A549 (cell line): ENCODE results near the gene ADAM12. TPM values are rescaled to one million over a fixed set of nuclear protein-coding genes. Genes with fewer than 3 reads are reported as not detected.

Source experiments
- BHLHE40 ChIP-seq: IDR thresholded peaks from 2 replicates; pipeline ENCODE4 v1.6.1; 2012; ENCODE audit warnings: low read depth, low read length, inconsistent platforms
- CBX2 ChIP-seq: fragments of 200-600 bp; sonication (generic); IDR thresholded peaks from 2 replicates; pipeline ENCODE4 v1.6.1; 2016; ENCODE audit warnings: low read depth, mild to moderate bottlenecking, borderline replicate concordance
- CEBPB ChIP-seq, 2 experiments: fragments of >200 bp in 1 of 2; sonication (Bioruptor Twin) in 1 of 2; formaldehyde crosslinking in 1 of 2; IDR thresholded peaks; 2 replicates each; pipeline ENCODE4 v1.6.1; 2012 to 2016
- CHD2 ChIP-seq: fragments of 150-350 bp; IDR thresholded peaks from 2 replicates; pipeline ENCODE4 v1.6.1; 2014; ENCODE audit warnings: low read length; ENCODE audit not compliant: partially characterized antibody
- CHD4 ChIP-seq: fragments of 200-600 bp; sonication (generic); IDR thresholded peaks from 2 replicates; pipeline ENCODE4 v1.6.1; 2016; ENCODE audit warnings: antibody characterized with exemption, mild to moderate bottlenecking, borderline replicate concordance
- EHMT2 ChIP-seq: fragments of 200-600 bp; sonication (generic); IDR thresholded peaks from 2 replicates; pipeline ENCODE4 v1.6.1; 2016; ENCODE audit warnings: antibody characterized with exemption, low read depth, mild to moderate bottlenecking, moderate library complexity
- ELK1 ChIP-seq: fragments of 150-350 bp; IDR thresholded peaks from 2 replicates; pipeline ENCODE4 v1.6.1; 2014; ENCODE audit warnings: low read depth, mild to moderate bottlenecking, low read length
- ESRRA ChIP-seq: fragments of 150-350 bp; IDR thresholded peaks from 2 replicates; pipeline ENCODE4 v1.6.1; 2014; ENCODE audit warnings: mild to moderate bottlenecking, low read length, borderline replicate concordance
- FOXS1 ChIP-seq: fragments of 250-450 bp; sonication (Bioruptor Pico); IDR thresholded peaks from 2 replicates; pipeline ENCODE4 v1.5.0; 2020; ENCODE audit warnings: mild to moderate bottlenecking, moderate library complexity
- HOXB5 ChIP-seq: fragments of 250-450 bp; sonication (Bioruptor Pico); IDR thresholded peaks from 2 replicates; pipeline ENCODE4 v1.5.0; 2020; ENCODE audit warnings: mild to moderate bottlenecking, moderate library complexity
- MYC ChIP-seq: IDR thresholded peaks from 2 replicates; pipeline ENCODE4 v1.6.1; 2012; ENCODE audit warnings: mild to moderate bottlenecking, inconsistent platforms, low read length, improper control_type of control experiment, borderline replicate concordance
- PHF8 ChIP-seq: fragments of 200-600 bp; sonication (generic); IDR thresholded peaks from 2 replicates; pipeline ENCODE4 v1.6.1; 2016; ENCODE audit warnings: low read depth, mild to moderate bottlenecking, antibody characterized with exemption, moderate library complexity, borderline replicate concordance
- POLR2A ChIP-seq: IDR thresholded peaks from 2 replicates; pipeline ENCODE4 v1.6.1; 2012; ENCODE audit warnings: mild to moderate bottlenecking, low read length
- POLR2AphosphoS2 ChIP-seq: conservative IDR thresholded peaks from 2 replicates; pipeline ENCODE4 v1.6.1; 2012; ENCODE audit warnings: low read length, improper control_type of control experiment, inconsistent platforms
- RAD21 ChIP-seq, 2 experiments: fragments of >200 bp in 1 of 2; sonication (Bioruptor Twin) in 1 of 2; formaldehyde crosslinking in 1 of 2; IDR thresholded peaks in 1 of 2; conservative IDR thresholded peaks in 1 of 2; 2 replicates in 1 of 2; 3 replicates in 1 of 2; pipeline ENCODE4 v1.6.1; 2012 to 2018; ENCODE audit warnings: inconsistent platforms in 1 of 2
- REST ChIP-seq: fragments of 200-600 bp; sonication (generic); IDR thresholded peaks from 2 replicates; pipeline ENCODE4 v1.6.1; 2016; ENCODE audit warnings: antibody characterized with exemption, mild to moderate bottlenecking, moderate library complexity
- RFX5 ChIP-seq: fragments of 450-650 bp; IDR thresholded peaks from 2 replicates; pipeline ENCODE4 v1.7.1; 2014; ENCODE audit warnings: antibody characterized with exemption, mild to moderate bottlenecking, moderate library complexity
- SMC3 ChIP-seq: fragments of >200 bp; sonication (Bioruptor Twin); formaldehyde crosslinking; IDR thresholded peaks from 3 replicates; pipeline ENCODE4 v1.6.1; 2018; ENCODE audit warnings: inconsistent platforms
- ZC3H11A ChIP-seq: fragments of 450-650 bp; IDR thresholded peaks from 2 replicates; pipeline ENCODE4 v1.6.1; 2014; ENCODE audit warnings: antibody characterized with exemption, mild to moderate bottlenecking
- ZFP36 ChIP-seq: fragments of 450-650 bp; IDR thresholded peaks from 2 replicates; pipeline ENCODE4 v1.6.1; 2014; ENCODE audit warnings: borderline replicate concordance; ENCODE audit not compliant: partially characterized antibody
- ZSCAN20 ChIP-seq: fragments of 250-450 bp; sonication (Bioruptor Pico); IDR thresholded peaks from 2 replicates; pipeline ENCODE4 v1.8.0; 2022; ENCODE audit warnings: mild to moderate bottlenecking, moderate library complexity
- polyA plus RNA-seq, 4 experiments: library from polyadenylated mRNA; depleted of rRNA in 3 of 4; stranded (reverse); fragments of >200 nt; fragmentation: RNase III in 1 of 4; extraction: RNeasy Plus Mini Kit Qiagen cat#74134 plus additional on column Dnase treatment in 1 of 4; gene quantifications; 2 replicates in 3 of 4; 3 replicates in 1 of 4; pipeline ENCODE4 v1.2.3, GENCODE V29; 2011 to 2017
- TF ChIP-seq, protein P1 (sequence below): fragments of >200 bp; sonication (Bioruptor Twin); formaldehyde crosslinking; IDR thresholded peaks from 3 replicates; pipeline ENCODE4 v1.5.1; 2016

The ADAM12 gene
- polyA plus RNA-seq, 2 of the 4 experiments (the other 2 are of a cell fraction): 1.6 to 4.8 TPM

DNA sequence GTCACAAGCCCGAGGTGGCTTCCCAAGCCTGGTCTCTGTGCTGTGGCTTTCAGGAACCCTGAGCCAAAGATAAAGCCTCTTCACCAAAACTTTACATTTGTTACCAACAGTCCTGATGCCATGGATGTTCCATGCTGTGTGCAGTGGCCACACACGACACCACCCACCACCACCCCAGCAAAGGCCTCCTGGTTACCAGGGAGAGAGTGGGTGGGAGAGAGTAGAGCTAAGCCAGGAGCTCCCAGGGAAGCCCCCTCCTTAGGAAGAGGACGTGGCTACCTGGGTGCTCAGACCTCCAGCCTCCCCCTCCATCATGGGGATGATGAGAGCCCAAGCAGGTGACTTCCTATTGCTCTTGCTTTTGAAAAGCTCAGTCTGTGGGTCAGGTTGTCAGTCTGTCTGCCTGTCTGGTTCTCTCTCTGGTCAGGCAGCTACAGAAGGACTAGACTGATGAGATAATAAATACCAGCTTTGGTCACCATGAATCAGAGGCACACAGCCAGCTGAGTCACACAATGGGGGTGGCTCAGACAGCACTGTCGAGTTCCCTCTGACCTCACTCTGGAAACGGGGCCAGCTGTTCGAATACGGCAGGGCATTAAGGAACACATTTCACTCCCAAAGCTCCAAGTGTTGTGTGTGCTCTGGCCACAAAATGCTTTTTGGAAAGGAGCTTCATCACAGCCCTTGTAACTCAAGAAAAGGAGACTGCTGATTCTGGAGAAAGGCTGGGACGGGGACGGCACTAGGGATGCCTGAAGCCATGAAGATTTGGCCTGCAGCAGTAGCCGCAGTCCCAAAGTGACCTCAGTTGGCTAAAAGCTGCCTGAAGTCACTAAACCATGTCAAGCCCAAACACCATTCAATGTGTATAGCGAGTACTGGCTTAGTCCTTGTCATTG lies 325.9 kb downstream of the ADAM12 start (continued):
- TF ChIP-seq CHD2 (no peak), PHF8 (no peak), ESRRA (no peak), POLR2AphosphoS2 (no peak), FOXS1 (CRISPR knock-in tag) (no peak), CHD4 (no peak), RFX5 (no peak), ZFP36 (no peak), RAD21 (conservative IDR thresholded peaks at IDR 0.05 in 1 of 2, IDR thresholded peaks at IDR 0.05 in 1 of 2) (peak; percentile 18 to 36; a peak in 2 of 5 replicates), BHLHE40 (no peak), SMC3 (peak; percentile 9; the same call in 2 of the 3 replicates), EHMT2 (no peak), POLR2A (no peak), CEBPB (IDR thresholded peaks at IDR 0.05) (peak in 1 of 2 experiments; percentile 52; a peak in 2 of 4 replicates), MYC (no peak), ZC3H11A (no peak), CBX2 (no peak), ZSCAN20 (CRISPR knock-in tag) (no peak), REST (no peak), ELK1 (no peak), HOXB5 (CRISPR knock-in tag) (0 out of 2 replicates have a peak, but pooled peaks have one; percentile 25)
- TF ChIP-seq, protein P1, sequence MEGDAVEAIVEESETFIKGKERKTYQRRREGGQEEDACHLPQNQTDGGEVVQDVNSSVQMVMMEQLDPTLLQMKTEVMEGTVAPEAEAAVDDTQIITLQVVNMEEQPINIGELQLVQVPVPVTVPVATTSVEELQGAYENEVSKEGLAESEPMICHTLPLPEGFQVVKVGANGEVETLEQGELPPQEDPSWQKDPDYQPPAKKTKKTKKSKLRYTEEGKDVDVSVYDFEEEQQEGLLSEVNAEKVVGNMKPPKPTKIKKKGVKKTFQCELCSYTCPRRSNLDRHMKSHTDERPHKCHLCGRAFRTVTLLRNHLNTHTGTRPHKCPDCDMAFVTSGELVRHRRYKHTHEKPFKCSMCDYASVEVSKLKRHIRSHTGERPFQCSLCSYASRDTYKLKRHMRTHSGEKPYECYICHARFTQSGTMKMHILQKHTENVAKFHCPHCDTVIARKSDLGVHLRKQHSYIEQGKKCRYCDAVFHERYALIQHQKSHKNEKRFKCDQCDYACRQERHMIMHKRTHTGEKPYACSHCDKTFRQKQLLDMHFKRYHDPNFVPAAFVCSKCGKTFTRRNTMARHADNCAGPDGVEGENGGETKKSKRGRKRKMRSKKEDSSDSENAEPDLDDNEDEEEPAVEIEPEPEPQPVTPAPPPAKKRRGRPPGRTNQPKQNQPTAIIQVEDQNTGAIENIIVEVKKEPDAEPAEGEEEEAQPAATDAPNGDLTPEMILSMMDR: no peak
